DOHH2 (cell line): Measurements from ENCODE around the gene GLRX3.

Experiments
- H3F3A ChIP-seq: fragments of 200-600 bp; sonication (generic), shearing (Covaris generic); 2 replicates; pipeline ENCODE4 v1.6.0; 2016; ENCODE audit warnings: antibody characterized with exemption, mild to moderate bottlenecking; ENCODE audit not compliant: control insufficient read depth, insufficient read depth
- H3K27ac ChIP-seq: fragments of 200-600 bp; sonication (generic); 2 replicates; pipeline ENCODE4 v1.5.1; 2014; ENCODE audit warnings: low read depth, mild to moderate bottlenecking, low read length, moderate library complexity
- H3K27me3 ChIP-seq: fragments of 200-600 bp; sonication (generic); 2 replicates; pipeline ENCODE4 v1.6.1; 2014; ENCODE audit warnings: mild to moderate bottlenecking, low read length, mixed read lengths; ENCODE audit not compliant: control insufficient read depth
- H3K36me3 ChIP-seq: fragments of 200-600 bp; sonication (generic); 2 replicates; pipeline ENCODE4 v1.6.1; 2014; ENCODE audit warnings: mild to moderate bottlenecking, low read length, moderate library complexity, mixed read lengths; ENCODE audit not compliant: control insufficient read depth
- H3K4me1 ChIP-seq: fragments of 200-600 bp; sonication (generic); 2 replicates; pipeline ENCODE4 v1.6.1; 2014; ENCODE audit warnings: mild to moderate bottlenecking, low read length, mixed read lengths; ENCODE audit not compliant: control insufficient read depth
- H3K4me2 ChIP-seq: fragments of 200-600 bp; sonication (generic); 2 replicates; pipeline ENCODE4 v1.6.0; 2014; ENCODE audit warnings: mild to moderate bottlenecking, low read length, moderate library complexity
- H3K4me3 ChIP-seq: fragments of 200-600 bp; sonication (generic); 2 replicates; pipeline ENCODE4 v1.5.1; 2014; ENCODE audit warnings: mild to moderate bottlenecking, low read length, mixed read lengths
- H3K79me2 ChIP-seq: fragments of 200-600 bp; sonication (generic); 2 replicates; pipeline ENCODE4 v1.6.1; 2014; ENCODE audit warnings: mild to moderate bottlenecking, low read length, mixed read lengths; ENCODE audit not compliant: control insufficient read depth
- H3K9me2 ChIP-seq: fragments of 200-600 bp; sonication (generic); replicated peaks from 2 replicates; pipeline ENCODE4 v1.6.1; 2014; ENCODE audit warnings: mild to moderate bottlenecking, low read length, mixed read lengths; ENCODE audit not compliant: control insufficient read depth
- H3K9me3 ChIP-seq: fragments of 200-600 bp; sonication (generic); 2 replicates; pipeline ENCODE4 v1.6.1; 2014; ENCODE audit warnings: antibody characterized with exemption, low read length, mixed read lengths; ENCODE audit not compliant: control insufficient read depth, insufficient read depth
- H4K20me1 ChIP-seq: fragments of 200-600 bp; sonication (generic); 2 replicates; pipeline ENCODE4 v1.6.0; 2014; ENCODE audit warnings: low read depth, mild to moderate bottlenecking, antibody characterized with exemption, low read length, moderate library complexity; ENCODE audit not compliant: control insufficient read depth, insufficient read depth
- CTCF ChIP-seq: fragments of 200-600 bp; sonication (generic); IDR thresholded peaks from one replicate; pipeline ENCODE4 v1.5.1; 2014; ENCODE audit warnings: antibody characterized with exemption, mild to moderate bottlenecking, low read depth, low read length; ENCODE audit not compliant: poor library complexity, severe bottlenecking
- EZH2phosphoT487 ChIP-seq: fragments of 200-600 bp; sonication (generic); IDR thresholded peaks from 2 replicates; pipeline ENCODE4 v1.6.1; 2017; ENCODE audit warnings: borderline replicate concordance, mild to moderate bottlenecking, antibody characterized with exemption, low read length, moderate library complexity, mixed read lengths

The GLRX3 gene

GRCh38 chr10:130196511-130197487 lies 60.6 kb downstream of the GLRX3 start:
- no peak overlapping the region for H3K27ac ChIP-seq
- H3K4me2 ChIP-seq, result no peak overlapping the region
- H4K20me1 ChIP-seq, result no peaks in the 10 kb centered on the region
- TF ChIP-seq CTCF (no peak), EZH2phosphoT487 (no peak)
- H3K4me3 ChIP-seq, result no peak overlapping the region
- no peaks in the 10 kb centered on the region for H3F3A ChIP-seq
- no peaks in the 10 kb centered on the region for H3K9me3 ChIP-seq
- H3K4me1 ChIP-seq, result no peaks in the 10 kb centered on the region
- no peaks in the 10 kb centered on the region for H3K79me2 ChIP-seq
- H3K36me3 ChIP-seq, result no peaks in the 10 kb centered on the region
- H3K9me2 ChIP-seq, result no peaks in the 10 kb centered on the region
- no peaks in the 10 kb centered on the region for H3K27me3 ChIP-seq

GRCh38 chr10:130198651-130199050 lies 62.5 kb downstream of the GLRX3 start:
- Histone ChIP-seq H3K9me2 (no peaks in the 10 kb centered on the region), H4K20me1 (no peaks in the 10 kb centered on the region), H3K4me1 (no peaks in the 10 kb centered on the region), H3K4me2 (no peak overlapping the region), H3F3A (no peaks in the 10 kb centered on the region), H3K79me2 (no peaks in the 10 kb centered on the region), H3K36me3 (no peaks in the 10 kb centered on the region), H3K27ac (no peak overlapping the region), H3K9me3 (no peaks in the 10 kb centered on the region), H3K27me3 (no peaks in the 10 kb centered on the region), H3K4me3 (no peak overlapping the region)
- TF ChIP-seq EZH2phosphoT487 (no peak), CTCF (no peak)

- TF ChIP-seq EZH2phosphoT487 (no peak), CTCF (no peak)
- Histone ChIP-seq H3K36me3 (no peaks in the 10 kb centered on the region), H3K27me3 (no peaks in the 10 kb centered on the region)
Measured at GRCh38 chr10:130200179-130201042, 64.2 kb downstream of the GLRX3 start.

More at GRCh38 chr10:130200179-130201042, 64.2 kb downstream of the GLRX3 start:
- no peaks in the 10 kb centered on the region for H3K79me2 ChIP-seq
- no peaks in the 10 kb centered on the region for H3K9me3 ChIP-seq
- no peak overlapping the region for H3K4me2 ChIP-seq
- no peaks in the 10 kb centered on the region for H4K20me1 ChIP-seq
- no peak overlapping the region for H3K27ac ChIP-seq
- no peaks in the 10 kb centered on the region for H3F3A ChIP-seq
- no peaks in the 10 kb centered on the region for H3K9me2 ChIP-seq
- no peaks in the 10 kb centered on the region for H3K4me1 ChIP-seq
- no peak overlapping the region for H3K4me3 ChIP-seq
